HepG2 (cell line): ENCODE measurements around the gene ADARB2. TPM values are rescaled to one million over a fixed set of nuclear protein-coding genes. Genes with fewer than 3 reads are reported as not detected.
A peak's percentile ranks its signal among the peaks of the same experiment; 100 is the strongest.

ENCODE experiments used
- ATAC-seq: fragments of 200-7000 bp; cut with Tn5 transposase; 3 replicates; pipeline ENCODE4 v1.9.1; 2020; ENCODE audit warnings: mild to moderate bottlenecking, moderate library complexity
- BruUV-seq: library from RNA; stranded (reverse); fragments of 400-500 nt; replicated peaks from 2 replicates; lab custom pipeline; 2021; lab: Mats Ljungman, UMichigan
- CTCF ChIA-PET: fragments of 300-600 bp; formaldehyde crosslinking; extraction: SDS; loops from one replicate; lab custom pipeline; 2021; ENCODE audit warnings: low total read pairs, inconsistent platforms, low intra/inter-chr PET ratio; lab: Yijun Ruan, JAX
- POLR2A ChIA-PET: fragments of 350-600 bp; sonication (Branson Sonifier 250); formaldehyde crosslinking; loops from one replicate; lab custom pipeline; 2020; ENCODE audit warnings: antibody characterized with exemption, inconsistent platforms; lab: Yijun Ruan, JAX
- DNase-seq: peaks from one replicate; pipeline ENCODE4 v3.0.0-alpha.2; 2015; ENCODE audit warnings: low spot score
- FAIRE-seq: peaks from 3 replicates; lab custom pipeline; 2011; peaks lifted over from hg19 to GRCh38; lab: Jason Lieb, UNC
- H2AFZ ChIP-seq: one replicate; pipeline ENCODE4 v1.6.1; 2011; ENCODE audit warnings: low read length, inconsistent platforms
- H3K27ac ChIP-seq: fragments of 300-600 bp; 3 replicates; pipeline ENCODE4 v1.8.0; 2011; ENCODE audit warnings: mixed run types, mild to moderate bottlenecking, mixed read lengths, low read length, inconsistent platforms; ENCODE audit not compliant: insufficient read depth; ENCODE audit errors: extremely low read length
- H3K27me3 ChIP-seq, 2 experiments: fragments of 200-600 bp in 1 of 2; 2 replicates in 1 of 2; 3 replicates in 1 of 2; pipeline versions ENCODE4 v1.6.0 to v1.8.0; 2011; ENCODE audit warnings: low read length in 2 of 2, mild to moderate bottlenecking in 2 of 2, moderate library complexity in 2 of 2, inconsistent platforms in 1 of 2; ENCODE audit not compliant: insufficient read depth in 2 of 2, control insufficient read depth in 1 of 2
- H3K36me3 ChIP-seq, 2 experiments: fragments of 200-600 bp in 1 of 2; replicated peaks in 1 of 2; 2 replicates in 1 of 2; 3 replicates in 1 of 2; pipeline versions ENCODE4 v1.5.1 to v1.8.0; 2011; ENCODE audit warnings: low read length in 2 of 2, inconsistent platforms in 1 of 2; ENCODE audit not compliant: insufficient read depth in 2 of 2, control insufficient read depth in 1 of 2
- H3K4me1 ChIP-seq: 2 replicates; pipeline ENCODE4 v1.5.1; 2012; ENCODE audit warnings: low read length, inconsistent platforms; ENCODE audit not compliant: insufficient read depth
- H3K4me2 ChIP-seq: 2 replicates; pipeline ENCODE4 v1.6.0; 2011; ENCODE audit warnings: low read depth, low read length, inconsistent platforms
- H3K4me3 ChIP-seq, 3 experiments: fragments of 200-600 bp in 1 of 3; sonication (generic), shearing (Covaris generic) in 1 of 3; replicated peaks in 1 of 3; 2 replicates each; pipeline ENCODE4 v1.5.1; 2011 to 2016; ENCODE audit warnings: low read length in 3 of 3, inconsistent platforms in 2 of 3, low read depth in 2 of 3, mild to moderate bottlenecking in 2 of 3, control low read depth in 1 of 3, mixed read lengths in 1 of 3; ENCODE audit not compliant: insufficient read depth in 1 of 3
- H3K79me2 ChIP-seq: one replicate; pipeline ENCODE4 v1.6.1; 2011; ENCODE audit warnings: low read length, inconsistent platforms; ENCODE audit not compliant: insufficient read depth
- H3K9ac ChIP-seq: 2 replicates; pipeline ENCODE4 v1.6.0; 2011; ENCODE audit warnings: mild to moderate bottlenecking, low read depth, low read length, inconsistent platforms; ENCODE audit not compliant: insufficient read depth
- H3K9me3 ChIP-seq: 2 replicates; pipeline ENCODE4 v1.5.1; 2012; ENCODE audit warnings: mild to moderate bottlenecking, low read length
- H4K20me1 ChIP-seq: 2 replicates; pipeline ENCODE4 v1.6.0; 2011; ENCODE audit warnings: inconsistent platforms, mild to moderate bottlenecking, low read length, moderate library complexity; ENCODE audit not compliant: insufficient read depth
- E2F5 ChIP-seq: sonication (generic); formaldehyde crosslinking; conservative IDR thresholded peaks from 2 replicates; pipeline ENCODE4 v1.4.0; 2020; ENCODE audit warnings: missing genetic modification reagents
- HNF4A ChIP-seq: sonication (generic); formaldehyde crosslinking; IDR thresholded peaks from 2 replicates; pipeline ENCODE4 v1.4.0; 2020; ENCODE audit warnings: missing genetic modification reagents
- IKZF1 ChIP-seq: fragments of 450-650 bp; IDR thresholded peaks from 2 replicates; pipeline ENCODE4 v1.7.1; 2016
- LCORL ChIP-seq, 2 experiments: fragments of 450-650 bp in 1 of 2; sonication (generic) in 1 of 2; formaldehyde crosslinking in 1 of 2; IDR thresholded peaks; 2 replicates each; pipeline versions ENCODE4 v1.5.0 to v1.6.1; 2017 to 2020; ENCODE audit warnings: antibody characterized with exemption in 1 of 2, missing genetic modification reagents in 1 of 2
- MTA3 ChIP-seq: sonication (generic); formaldehyde crosslinking; IDR thresholded peaks from 2 replicates; pipeline ENCODE4 v1.4.0; 2020; ENCODE audit warnings: missing genetic modification reagents
- SOX6 ChIP-seq, 2 experiments: fragments of 450-650 bp in 1 of 2; sonication (generic) in 1 of 2; formaldehyde crosslinking in 1 of 2; IDR thresholded peaks; 2 replicates each; pipeline versions ENCODE4 v1.4.0 to v1.6.1; 2017 to 2020; ENCODE audit warnings: antibody characterized with exemption in 1 of 2, mild to moderate bottlenecking in 1 of 2, missing genetic modification reagents in 1 of 2
- TRIM22 ChIP-seq: fragments of 450-650 bp; IDR thresholded peaks from 2 replicates; pipeline ENCODE4 v1.6.1; 2017
- YEATS4 ChIP-seq: sonication (generic); formaldehyde crosslinking; IDR thresholded peaks from 2 replicates; pipeline ENCODE4 v1.4.0; 2020; ENCODE audit warnings: missing genetic modification reagents, borderline replicate concordance
- ZEB1 ChIP-seq: IDR thresholded peaks from 2 replicates; pipeline ENCODE4 v1.6.1; 2012; ENCODE audit warnings: mild to moderate bottlenecking, low read depth, inconsistent platforms; ENCODE audit not compliant: insufficient replicate concordance
- ZFP41 ChIP-seq: sonication (generic); formaldehyde crosslinking; IDR thresholded peaks from 2 replicates; pipeline ENCODE4 v1.4.0; 2020; ENCODE audit warnings: mild to moderate bottlenecking, missing genetic modification reagents, borderline replicate concordance
- ZNF18 ChIP-seq: sonication (generic); formaldehyde crosslinking; IDR thresholded peaks from 2 replicates; pipeline ENCODE4 v1.8.0; 2022; ENCODE audit warnings: mild to moderate bottlenecking, missing genetic modification reagents; ENCODE audit not compliant: insufficient replicate concordance
- ZNF207 ChIP-seq: fragments of 450-650 bp; IDR thresholded peaks from 2 replicates; pipeline ENCODE4 v1.6.1; 2016; ENCODE audit warnings: antibody characterized with exemption, borderline replicate concordance
- WGBS: methylation state at CpG from one replicate; pipeline ENCODE4 v1.1.6; 2017; ENCODE audit warnings: low lambda C conversion rate; 5-methylcytosine and 5-hydroxymethylcytosine counted together
- in situ Hi-C: cut with HindIII; loops from 2 replicates; pipeline ENCODE4 v1.10.0; 2017; ENCODE audit warnings: low pct_unique_long_range_greater_than_20kb; ENCODE audit not compliant: extremely low pct_ligation_motif_present
- intact Hi-C: fragments of 100-400 bp; cut with micrococcal nuclease; formaldehyde crosslinking; loops from one replicate; pipeline ENCODE4 v1.10.0; 2022; ENCODE audit not compliant: unreplicated experiment
- polyA plus RNA-seq, 8 experiments: library from polyadenylated mRNA; depleted of rRNA in 3 of 8; stranded (reverse) in 7 of 8; unstranded in 1 of 8; fragments of >200 nt; fragmentation: Illumina TruSeq in 4 of 8; extraction: Trizol in 4 of 8; gene quantifications; 2 replicates each; pipeline versions ENCODE4 v1.2.1 to v1.2.3, GENCODE V29; 2011 to 2016; ENCODE audit warnings: low read depth in 4 of 8, missing spikeins in 1 of 8, mixed read lengths in 1 of 8; ENCODE audit not compliant: insufficient read depth in 1 of 8
- total RNA-seq, 5 experiments: library from RNA; depleted of rRNA; stranded (reverse); fragments of >200 nt; fragmentation: Illumina TruSeq; extraction: Trizol; gene quantifications; 2 replicates each; pipeline ENCODE4 v1.2.3, GENCODE V29; 2016; ENCODE audit warnings: low read depth in 1 of 5

ADARB2 gene
- total and polyA plus RNA-seq, 2 of the 13 experiments (the other 11 are each of a cell fraction or from before 2014, with no cell fraction given) = not detected

- Histone ChIP-seq H3K79me2 (no peaks in the 10 kb centered on the region), H3K9me3 (no peaks in the 10 kb centered on the region), H3K4me3 (no peak overlapping the region), H3K9ac (no peak overlapping the region), H3K27me3 (peaks cover 0 to 47% of the 10 kb centered on the region in 2 experiments; a peak in 3 of 5 replicates), H4K20me1 (no peaks in the 10 kb centered on the region), H3K36me3 (no peaks in the 10 kb centered on the region), H2AFZ (no peak overlapping the region), H3K4me1 (no peaks in the 10 kb centered on the region), H3K27ac (no peak overlapping the region), H3K4me2 (no peak overlapping the region)
- CTCF ChIA-PET = no interaction called here
- no peak for ATAC-seq
- no peak for TF ChIP-seq ZEB1
- no peak for TF ChIP-seq IKZF1
- no peak for TF ChIP-seq E2F5 (CRISPR knock-in tag)
- no peak for TF ChIP-seq ZFP41 (CRISPR knock-in tag)
- TF ChIP-seq MTA3 (CRISPR knock-in tag) = no peak
- TF ChIP-seq YEATS4 (CRISPR knock-in tag) = no peak
- TF ChIP-seq HNF4A (CRISPR knock-in tag) = no peak
- no TSS peak for BruUV-seq
- in situ Hi-C loops = no loop called here
- no peak for DNase-seq
- intact Hi-C loops = no loop called here
- POLR2A ChIA-PET = no interaction called here
- no peak for FAIRE-seq
- 19% methylated on average over 19 of the region's 32 CpGs for WGBS
These were observed 66.6 kb downstream of the ADARB2 start for GRCh38 chr10:1670541-1671365.

GRCh38 chr10:1669433-1669832 lies 67.9 kb downstream of the ADARB2 start:
- Histone ChIP-seq H4K20me1 (no peaks in the 10 kb centered on the region), H3K36me3 (no peaks in the 10 kb centered on the region), H3K4me1 (no peaks in the 10 kb centered on the region), H3K27me3 (peaks cover 0 to 46% of the 10 kb centered on the region in 2 experiments; a peak in 3 of 5 replicates), H3K4me2 (no peak overlapping the region), H3K9ac (no peak overlapping the region), H3K79me2 (no peaks in the 10 kb centered on the region), H2AFZ (no peak overlapping the region), H3K27ac (no peak overlapping the region), H3K9me3 (no peaks in the 10 kb centered on the region), H3K4me3 (no peak overlapping the region)
- ChIA-PET POLR2A (no interaction called here), CTCF (no interaction called here)
- intact Hi-C loops = no loop called here
- no peak for FAIRE-seq
- ATAC-seq = no peak
- no peak for DNase-seq
- in situ Hi-C loops = no loop called here
- no TSS peak for BruUV-seq
- TF ChIP-seq SOX6 (IDR thresholded peaks at IDR 0.05) (peak; percentile 50; the same call in 1 of the 2 replicates), SOX6 (CRISPR knock-in tag; IDR thresholded peaks at IDR 0.05) (no peak), IKZF1 (0 out of 2 replicates have a peak, but pooled peaks have one; percentile 68), ZNF18 (CRISPR knock-in tag) (no peak), TRIM22 (peak; percentile 71; the same call in 1 of the 2 replicates), ZNF207 (0 out of 2 replicates have a peak, but pooled peaks have one; percentile 52), LCORL (IDR thresholded peaks at IDR 0.05) (0 out of 2 replicates have a peak, but pooled peaks have one; percentile 13), LCORL (CRISPR knock-in tag; IDR thresholded peaks at IDR 0.05) (no peak)
